GM13976 (cell line): ENCODE data around the gene CISD3.

ENCODE experiments used
- DNase-seq: peaks from one replicate; pipeline ENCODE4 v3.0.0; 2012; ENCODE audit warnings: low spot score
- CTCF ChIP-seq: IDR thresholded peaks from 2 replicates; pipeline ENCODE4 v1.5.1; 2012; ENCODE audit warnings: borderline replicate concordance, mild to moderate bottlenecking; ENCODE audit not compliant: insufficient read depth; ENCODE audit errors: extremely low read depth, missing control alignments, control extremely low read depth
- in situ Hi-C: fragments of 300-500 bp; cut with MboI; formaldehyde crosslinking; loops from one replicate; pipeline ENCODE4 v1.12.0; 2022; ENCODE audit warnings: low sequenced_read_pairs, mixed read lengths, inconsistent platforms; ENCODE audit not compliant: unreplicated experiment

The CISD3 gene

GRCh38 chr17:38748892-38749222 is 18.7 kb downstream of the CISD3 start:
- no peak for DNase-seq
- in situ Hi-C loops, result no loop called here
- no peak for TF ChIP-seq CTCF

- no peak for TF ChIP-seq CTCF
- in situ Hi-C loops, result no loop called here
- DNase-seq, result peak; percentile 74
Observed at GRCh38 chr17:38749223-38750043, 19.3 kb downstream of the CISD3 start.

GRCh38 chr17:38750044-38750311 is 19.8 kb downstream of the CISD3 start:
- TF ChIP-seq CTCF, result no peak
- in situ Hi-C loops, result no loop called here
- no peak for DNase-seq

GRCh38 chr17:38750312-38751121 is 20.4 kb downstream of the CISD3 start:
- in situ Hi-C loops, result no loop called here
- no peak for DNase-seq
- TF ChIP-seq CTCF, result no peak

GRCh38 chr17:38751144-38751807 is 21.1 kb downstream of the CISD3 start:
- no peak for TF ChIP-seq CTCF
- in situ Hi-C loops, result no loop called here
- no peak for DNase-seq

GRCh38 chr17:38751808-38752307 is 21.7 kb downstream of the CISD3 start:
- in situ Hi-C loops, result no loop called here
- no peak for TF ChIP-seq CTCF
- DNase-seq, result no peak
